NCI-H1436 (cell line): ENCODE results near the gene MAP4K3.
"Not testable (repeated sequence)": the region's sequence is repeated elsewhere in the genome, so short reads cannot be mapped to it uniquely, and the experiment has no call there.

Experiments used
- DNase-seq: peaks from one replicate; lab custom pipeline; 2025; lab: John Stamatoyannopoulos, UW

The MAP4K3 gene

GRCh38 chr2:39370101-39370500 is 67.0 kb downstream of the MAP4K3 start:
- DNase-seq, result no peak

- no peak for DNase-seq
Observed at GRCh38 chr2:39368846-39369245, 68.2 kb downstream of the MAP4K3 start.

GRCh38 chr2:39368376-39368775 is 68.7 kb downstream of the MAP4K3 start:
- DNase-seq, result no peak

GRCh38 chr2:39362595-39362994 is 74.5 kb downstream of the MAP4K3 start:
- no peak for DNase-seq

GRCh38 chr2:39361511-39361910 is 75.6 kb downstream of the MAP4K3 start:
- no peak for DNase-seq

GRCh38 chr2:39360342-39360741 is 76.7 kb downstream of the MAP4K3 start:
- not testable (repeated sequence) for DNase-seq

GRCh38 chr2:39359453-39360038 is 77.5 kb downstream of the MAP4K3 start:
- DNase-seq, result no peak

GRCh38 chr2:39356922-39357639 is 80.0 kb downstream of the MAP4K3 start:
- no peak for DNase-seq

GRCh38 chr2:39350658-39351057 is 86.4 kb downstream of the MAP4K3 start:
- no peak for DNase-seq

- no peak for DNase-seq
Observed at GRCh38 chr2:39338502-39338901, 98.6 kb downstream of the MAP4K3 start.

GRCh38 chr2:39335930-39336329 is 101.2 kb downstream of the MAP4K3 start:
- no peak for DNase-seq

GRCh38 chr2:39334978-39335377 is 102.1 kb downstream of the MAP4K3 start:
- DNase-seq, result no peak

GRCh38 chr2:39334529-39334928 is 102.6 kb downstream of the MAP4K3 start:
- no peak for DNase-seq

- DNase-seq, result no peak
Observed at GRCh38 chr2:39326644-39327043, 110.4 kb downstream of the MAP4K3 start.

GRCh38 chr2:39325966-39326365 is 111.1 kb downstream of the MAP4K3 start:
- DNase-seq, result no peak

GRCh38 chr2:39321056-39322035 is 115.7 kb downstream of the MAP4K3 start:
- DNase-seq, result not testable (repeated sequence)

- no peak for DNase-seq
Observed at GRCh38 chr2:39320162-39320561, 116.9 kb downstream of the MAP4K3 start.

- DNase-seq, result no peak
Observed at GRCh38 chr2:39313575-39313974, 123.5 kb downstream of the MAP4K3 start.

- DNase-seq, result no peak
Observed at GRCh38 chr2:39311469-39311868, 125.6 kb downstream of the MAP4K3 start.

- DNase-seq, result no peak
Observed at GRCh38 chr2:39308778-39309177, 128.3 kb downstream of the MAP4K3 start.

- DNase-seq, result no peak
Observed at GRCh38 chr2:39306626-39307025, 130.5 kb downstream of the MAP4K3 start.

GRCh38 chr2:39304729-39305128 is 132.4 kb downstream of the MAP4K3 start:
- DNase-seq, result no peak

- DNase-seq, result no peak
Observed at GRCh38 chr2:39304200-39304599, 132.9 kb downstream of the MAP4K3 start.
